Parathyroid adenoma (tissue), 2 donors: Measurements from ENCODE around the gene SPSB1.

Experiments
- H2AFZ ChIP-seq: fragments of 300-600 bp; sonication (generic); one replicate; pipeline ENCODE4 v1.7.0; 2017; ENCODE audit warnings: antibody characterized with exemption, mild to moderate bottlenecking
- H3K27ac ChIP-seq: fragments of 300-600 bp; sonication (generic); one replicate; pipeline ENCODE4 v1.7.0; 2017
- H3K27me3 ChIP-seq: fragments of 300-600 bp; sonication (generic); one replicate; pipeline ENCODE4 v1.7.0; 2017; ENCODE audit warnings: low read length; ENCODE audit not compliant: control insufficient read depth, insufficient read depth
- H3K36me3 ChIP-seq: fragments of 300-600 bp; sonication (generic); one replicate; pipeline ENCODE4 v1.7.0; 2017; ENCODE audit warnings: low read length; ENCODE audit not compliant: control insufficient read depth, insufficient read depth
- H3K4me1 ChIP-seq: fragments of 300-600 bp; sonication (generic); one replicate; pipeline ENCODE4 v1.7.0; 2017; ENCODE audit warnings: control low read depth
- H3K4me2 ChIP-seq: fragments of 300-600 bp; sonication (generic); one replicate; pipeline ENCODE4 v1.7.0; 2017; ENCODE audit warnings: low read length
- H3K4me3 ChIP-seq: fragments of 300-600 bp; sonication (generic); one replicate; pipeline ENCODE4 v1.7.0; 2017; ENCODE audit warnings: low read depth, low read length
- H3K79me2 ChIP-seq: fragments of 300-600 bp; sonication (generic); one replicate; pipeline ENCODE4 v1.7.0; 2017; ENCODE audit warnings: control low read depth
- H3K9ac ChIP-seq: fragments of 300-600 bp; sonication (generic); one replicate; pipeline ENCODE4 v1.7.0; 2017; ENCODE audit warnings: mild to moderate bottlenecking
- H3K9me3 ChIP-seq: fragments of 300-600 bp; sonication (generic); one replicate; pipeline ENCODE4 v1.7.0; 2017; ENCODE audit warnings: low read length; ENCODE audit not compliant: control insufficient read depth
- CTCF ChIP-seq: fragments of 300-600 bp; sonication (generic); IDR thresholded peaks from one replicate; pipeline ENCODE4 v1.7.0; 2017; ENCODE audit warnings: antibody characterized with exemption, mild to moderate bottlenecking
- donor health status: primary hyperparathyroidism.

SPSB1 gene

GRCh38 chr1:9278116-9278515 is 14.6 kb upstream of the SPSB1 start:
- H3K79me2 ChIP-seq = no peaks in the 10 kb centered on the region
- H3K9ac ChIP-seq = no peak overlapping the region
- no peak overlapping the region for H3K4me2 ChIP-seq
- H3K4me3 ChIP-seq = no peak overlapping the region
- H3K36me3 ChIP-seq = no peaks in the 10 kb centered on the region
- no peaks in the 10 kb centered on the region for H3K4me1 ChIP-seq
- no peak overlapping the region for H2AFZ ChIP-seq
- H3K27me3 ChIP-seq = no peaks in the 10 kb centered on the region
- no peak for TF ChIP-seq CTCF
- no peaks in the 10 kb centered on the region for H3K9me3 ChIP-seq
- no peak overlapping the region for H3K27ac ChIP-seq

GRCh38 chr1:9278585-9279153 is 14.0 kb upstream of the SPSB1 start:
- H3K36me3 ChIP-seq = no peaks in the 10 kb centered on the region
- H3K9me3 ChIP-seq = no peaks in the 10 kb centered on the region
- no peaks in the 10 kb centered on the region for H3K27me3 ChIP-seq
- H3K79me2 ChIP-seq = no peaks in the 10 kb centered on the region
- H3K4me2 ChIP-seq = no peak overlapping the region
- no peak overlapping the region for H3K27ac ChIP-seq
- no peak overlapping the region for H2AFZ ChIP-seq
- H3K9ac ChIP-seq = no peak overlapping the region
- TF ChIP-seq CTCF = no peak
- H3K4me1 ChIP-seq = no peaks in the 10 kb centered on the region
- H3K4me3 ChIP-seq = no peak overlapping the region

GRCh38 chr1:9279172-9279840 is 13.4 kb upstream of the SPSB1 start:
- no peaks in the 10 kb centered on the region for H3K36me3 ChIP-seq
- no peak overlapping the region for H3K4me3 ChIP-seq
- no peak overlapping the region for H3K9ac ChIP-seq
- no peak overlapping the region for H3K4me2 ChIP-seq
- H3K4me1 ChIP-seq = no peaks in the 10 kb centered on the region
- TF ChIP-seq CTCF = no peak
- H3K9me3 ChIP-seq = no peaks in the 10 kb centered on the region
- no peaks in the 10 kb centered on the region for H3K27me3 ChIP-seq
- no peak overlapping the region for H2AFZ ChIP-seq
- H3K79me2 ChIP-seq = no peaks in the 10 kb centered on the region
- no peak overlapping the region for H3K27ac ChIP-seq

DNA sequence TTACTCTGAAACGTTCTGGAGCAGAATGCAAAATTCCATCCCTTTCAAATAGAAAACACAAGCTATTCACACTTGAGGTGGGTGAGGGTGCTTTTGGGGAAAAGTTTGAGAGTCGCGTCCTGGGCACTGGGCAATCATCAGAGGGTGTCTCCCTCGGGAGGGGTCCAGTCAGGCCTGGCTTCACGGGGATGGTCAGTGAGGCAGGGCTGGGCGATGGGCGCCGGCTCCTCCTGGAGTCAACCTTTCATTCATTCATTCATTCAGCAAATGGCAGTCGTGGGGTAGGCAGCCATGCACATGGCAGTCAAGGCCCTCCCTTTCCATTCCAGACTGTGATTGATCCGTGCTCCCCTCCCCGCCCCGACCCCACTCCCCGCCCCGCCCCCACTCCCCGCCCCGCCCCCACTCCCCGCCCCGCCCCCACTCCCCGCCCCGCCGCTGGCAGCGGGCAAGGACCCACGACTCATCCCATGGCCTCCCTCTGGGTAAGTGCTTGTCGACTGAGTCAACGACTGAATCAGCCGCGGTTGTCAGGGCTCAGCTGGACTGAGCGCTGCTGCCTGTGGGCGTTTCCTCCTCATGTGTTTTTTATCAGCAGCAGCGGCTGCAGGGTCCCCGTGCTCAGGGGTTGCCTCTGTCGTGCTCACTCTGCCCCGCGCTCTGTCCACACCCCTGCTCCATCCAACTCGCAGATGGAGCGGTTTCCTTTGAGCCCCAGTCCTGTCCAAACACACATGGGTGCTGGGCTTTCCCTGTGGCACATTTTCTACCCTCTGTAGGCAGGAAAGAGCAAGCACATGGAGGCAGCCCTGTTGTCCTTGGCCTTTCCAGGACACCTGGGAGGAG is 12.5 kb upstream of the SPSB1 start:
- H3K9me3 ChIP-seq = no peaks in the 10 kb centered on the region
- no peaks in the 10 kb centered on the region for H3K27me3 ChIP-seq
- no peaks in the 10 kb centered on the region for H3K4me1 ChIP-seq
- H3K79me2 ChIP-seq = no peaks in the 10 kb centered on the region
- TF ChIP-seq CTCF = no peak
- H2AFZ ChIP-seq = no peak overlapping the region
- H3K4me2 ChIP-seq = no peak overlapping the region
- no peak overlapping the region for H3K9ac ChIP-seq
- H3K36me3 ChIP-seq = no peaks in the 10 kb centered on the region
- H3K27ac ChIP-seq = no peak overlapping the region
- no peak overlapping the region for H3K4me3 ChIP-seq
